GM18520 (cell line): ENCODE measurements around the gene CD4.
A peak's percentile ranks its signal among the peaks of the same experiment; 100 is the strongest.

ENCODE experiments used
- ATAC-seq: cut with Tn5 transposase; IDR thresholded peaks from one replicate; pipeline ENCODE4 v1.9.1; 2021; ENCODE audit not compliant: unreplicated experiment

CD4 gene

GRCh38 chr12:6827982-6828780 is 38.9 kb downstream of the CD4 start, which contains the start of gene P3H3:
Gene P3H3, plus strand, starts transcription at chr12:6828407. Its CDS starts 34 bp downstream, at chr12:6828441.
- no peak for ATAC-seq

GRCh38 chr12:6828781-6829535 is 39.6 kb downstream of the CD4 start:
- no peak for ATAC-seq

- ATAC-seq: no peak
Measured at GRCh38 chr12:6829536-6830220, 40.4 kb downstream of the CD4 start.

GRCh38 chr12:6830286-6830890 is 41.1 kb downstream of the CD4 start:
- ATAC-seq: no peak

GRCh38 chr12:6830999-6831398 is 41.7 kb downstream of the CD4 start:
- no peak for ATAC-seq

- no peak for ATAC-seq
Measured at GRCh38 chr12:6831450-6831995, 42.2 kb downstream of the CD4 start.

GRCh38 chr12:6832125-6832524 is 42.8 kb downstream of the CD4 start:
- ATAC-seq: no peak

- ATAC-seq: no peak
Measured at GRCh38 chr12:6833189-6833890, 44.0 kb downstream of the CD4 start.

GRCh38 chr12:6834254-6834653 is 44.9 kb downstream of the CD4 start:
- ATAC-seq: no peak

- ATAC-seq: no peak
Measured at GRCh38 chr12:6834873-6835272, 45.5 kb downstream of the CD4 start.

GRCh38 chr12:6836851-6837250 is 47.5 kb downstream of the CD4 start:
- no peak for ATAC-seq

GRCh38 chr12:6837370-6838060 is 48.2 kb downstream of the CD4 start:
- no peak for ATAC-seq

- ATAC-seq: no peak
Measured at GRCh38 chr12:6838854-6839253, 49.5 kb downstream of the CD4 start.

GRCh38 chr12:6839482-6840201 is 50.3 kb downstream of the CD4 start:
- peak; percentile 47 for ATAC-seq

GRCh38 chr12:6840330-6840729 is 51.0 kb downstream of the CD4 start:
- no peak for ATAC-seq

GRCh38 chr12:6840761-6841515 is 51.6 kb downstream of the CD4 start, which contains the start of gene GNB3:
Gene GNB3, plus strand, starts transcription at chr12:6840925. Its CDS starts 363 bp downstream, at chr12:6841288.
- no peak for ATAC-seq

GRCh38 chr12:6842075-6842474 is 52.7 kb downstream of the CD4 start:
- ATAC-seq: no peak
